Stimulated activated CD4-positive, alpha-beta T cell treated with anti-CD3 and anti-CD28 coated beads, Interleukin-15, amount 100 ng/mL, for 24 hours (primary cell): ENCODE results near the gene GCNA.
"Not testable (repeated sequence)": the region's sequence is repeated elsewhere in the genome, so short reads cannot be mapped to it uniquely, and the experiment has no call there.

ENCODE experiments used
- DNase-seq: peaks from one replicate; pipeline ENCODE4 v3.0.0-alpha.2; 2020

Gene GCNA

DNA sequence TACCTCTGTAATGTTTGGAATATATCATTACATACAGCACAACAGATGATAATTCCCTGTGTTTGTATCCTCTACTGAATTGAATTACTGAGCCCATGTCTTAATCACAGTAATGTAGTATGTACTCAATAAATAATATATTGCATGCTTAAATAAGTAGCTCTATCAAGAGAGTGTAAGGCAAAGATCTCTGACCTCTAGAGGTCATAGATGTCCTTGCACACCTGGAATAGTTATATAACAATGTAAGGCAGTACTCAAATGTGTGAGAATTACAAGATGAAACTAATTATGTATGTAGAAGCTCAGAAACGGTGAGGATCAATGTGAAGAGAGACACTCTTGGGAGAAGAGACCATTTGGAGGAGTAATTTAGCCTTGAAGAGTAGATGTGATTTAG lies 14.3 kb upstream of the GCNA start:
- DNase-seq = no peak

DNA sequence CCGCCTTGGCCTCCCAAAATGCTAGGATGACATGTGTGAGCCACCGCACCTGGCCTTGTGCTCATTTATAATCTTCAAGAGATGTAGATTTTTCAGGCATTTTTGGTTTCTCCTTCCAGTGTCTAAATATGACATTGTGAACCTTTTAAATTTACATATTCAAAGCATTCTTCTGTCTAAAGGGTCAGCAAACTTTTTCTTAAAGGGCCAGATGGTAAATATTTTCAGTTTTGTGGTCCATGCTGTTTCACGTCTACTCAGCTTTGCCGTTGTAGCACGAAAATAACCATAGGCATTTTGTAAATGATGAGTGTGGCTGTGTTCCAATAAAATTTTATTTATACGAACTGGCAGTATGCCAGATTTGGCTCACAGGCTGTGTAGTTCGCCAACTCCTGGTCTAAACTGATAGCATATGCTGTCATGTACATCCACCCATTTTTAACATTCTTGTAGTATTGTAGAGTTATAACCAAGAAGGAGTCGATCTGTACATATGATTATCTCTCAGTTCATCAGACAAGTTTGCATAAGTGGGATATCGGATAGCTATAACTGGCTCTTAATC lies 12.7 kb upstream of the GCNA start:
- no peak for DNase-seq

DNA sequence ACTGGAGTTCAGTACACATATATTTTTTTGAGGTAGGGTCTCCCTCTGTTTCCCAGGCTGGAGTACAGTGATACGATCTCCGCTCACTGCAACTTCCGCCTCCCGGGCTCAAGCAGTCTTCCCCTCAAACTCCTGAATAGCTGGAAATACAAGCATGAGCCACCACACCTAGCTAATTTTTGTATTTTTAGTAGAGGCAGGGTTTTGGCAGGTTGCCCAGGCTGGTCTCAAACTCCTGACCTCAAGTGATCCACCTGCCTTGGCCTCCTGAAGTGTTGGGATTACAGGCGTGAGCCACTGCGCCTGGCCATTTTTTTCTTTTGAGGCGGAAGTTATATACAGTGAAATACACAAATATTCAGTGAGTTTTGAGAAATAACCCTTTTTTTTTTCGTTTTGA lies 6.8 kb upstream of the GCNA start:
- DNase-seq = not testable (repeated sequence)

DNA sequence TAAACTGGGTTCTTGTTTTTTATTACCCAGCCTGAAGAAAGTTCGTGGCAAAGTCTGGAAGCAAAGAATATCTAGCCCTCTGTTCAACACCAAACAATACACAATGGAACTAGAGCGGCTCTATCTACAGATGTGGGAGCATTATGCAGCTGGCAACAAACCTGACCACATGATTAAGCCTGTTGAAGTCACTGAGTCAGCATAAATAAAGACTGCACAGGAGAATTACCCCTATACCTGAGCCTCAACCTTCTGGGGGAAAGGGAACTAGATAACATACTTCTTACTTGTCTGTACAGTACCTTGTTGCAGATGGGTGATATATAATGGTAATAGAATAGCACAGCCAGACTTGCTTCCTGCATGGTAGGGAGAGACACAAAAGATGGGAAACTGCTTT lies 4.6 kb upstream of the GCNA start:
- no peak for DNase-seq

DNA sequence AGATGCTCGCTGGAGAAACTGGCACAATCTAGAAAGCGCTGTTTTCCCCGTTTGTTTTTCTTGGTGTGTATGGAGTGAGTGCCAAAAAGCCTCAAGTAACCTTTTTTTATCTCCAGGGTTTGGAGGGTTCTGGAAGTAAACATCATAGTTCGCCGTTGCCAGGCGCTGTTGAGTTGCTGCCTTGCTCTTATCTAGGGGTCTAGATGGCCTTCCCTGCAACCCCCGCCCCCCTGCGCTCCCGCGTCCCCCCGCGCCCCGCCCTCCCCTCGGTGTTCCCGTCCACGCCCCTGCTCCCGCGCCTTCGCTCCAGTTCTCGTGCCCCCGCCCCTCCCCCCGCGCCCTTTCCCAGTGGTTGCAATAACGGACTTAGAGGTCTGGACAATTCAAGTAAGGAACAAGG lies 555 bp upstream of the GCNA start:
- DNase-seq = no peak

DNA sequence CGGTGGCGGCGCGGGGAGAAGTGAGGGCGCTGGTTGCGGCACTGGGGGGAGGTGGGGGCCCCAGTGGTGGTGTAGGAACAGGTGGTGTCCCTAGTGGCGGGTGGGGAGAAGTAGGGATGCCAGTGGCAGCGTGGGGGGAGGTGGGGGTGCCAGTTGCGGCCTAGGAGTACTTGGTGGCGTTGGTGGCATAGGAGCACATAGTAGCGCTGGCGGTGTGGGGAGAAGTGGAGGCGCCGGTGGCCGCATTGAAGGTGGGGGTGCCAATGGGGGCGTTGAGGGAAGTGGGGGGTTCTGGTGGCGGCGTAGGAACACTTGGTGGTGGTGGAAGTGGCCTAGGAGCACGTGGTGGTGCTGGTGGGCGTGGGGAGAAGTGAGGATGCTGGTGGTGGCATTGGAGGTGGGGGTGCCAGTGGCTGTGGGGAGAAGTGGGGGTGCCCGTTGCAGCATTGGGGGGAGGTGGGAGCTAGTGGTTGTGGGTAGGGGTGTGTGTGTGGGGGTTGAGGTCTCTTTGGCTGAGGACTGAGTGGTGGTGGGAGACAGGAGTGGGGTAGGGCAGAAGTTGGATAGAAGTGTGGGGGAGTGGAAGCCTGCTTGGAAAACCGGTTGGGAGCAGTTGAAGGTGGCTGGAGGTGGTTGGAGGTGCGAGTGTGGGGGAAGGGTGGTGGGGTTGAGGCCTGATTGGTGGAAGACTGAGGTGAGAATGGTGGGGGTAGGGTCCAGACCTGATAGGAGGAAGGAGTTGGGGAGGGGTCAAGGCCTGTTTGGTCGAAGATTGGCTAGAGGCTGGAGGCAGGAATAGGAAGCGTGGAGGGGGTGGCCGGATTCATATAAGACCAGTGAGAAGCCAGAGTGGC lies 1.1 kb downstream of the GCNA start:
- no peak for DNase-seq

DNA sequence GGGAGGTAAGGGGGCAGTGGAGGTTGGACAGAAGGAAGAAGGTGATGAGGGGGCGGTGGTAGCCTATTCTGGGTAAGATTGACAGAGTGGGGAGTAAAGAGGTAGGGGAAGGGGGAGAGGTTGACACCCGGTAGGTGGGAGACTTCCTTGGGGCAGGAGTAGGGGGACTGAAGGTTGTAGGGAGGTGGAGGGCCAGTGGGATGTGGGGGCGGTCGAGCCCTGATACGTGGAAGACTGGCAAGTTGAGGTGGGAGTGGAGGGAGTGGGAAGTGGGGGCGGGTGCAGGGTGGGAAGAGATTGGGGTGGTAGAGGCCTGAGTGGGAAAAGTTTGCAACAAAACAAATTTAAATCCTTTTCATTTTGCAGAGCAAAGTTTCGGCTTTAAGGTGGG lies 1.7 kb downstream of the GCNA start:
- no peak for DNase-seq

DNA sequence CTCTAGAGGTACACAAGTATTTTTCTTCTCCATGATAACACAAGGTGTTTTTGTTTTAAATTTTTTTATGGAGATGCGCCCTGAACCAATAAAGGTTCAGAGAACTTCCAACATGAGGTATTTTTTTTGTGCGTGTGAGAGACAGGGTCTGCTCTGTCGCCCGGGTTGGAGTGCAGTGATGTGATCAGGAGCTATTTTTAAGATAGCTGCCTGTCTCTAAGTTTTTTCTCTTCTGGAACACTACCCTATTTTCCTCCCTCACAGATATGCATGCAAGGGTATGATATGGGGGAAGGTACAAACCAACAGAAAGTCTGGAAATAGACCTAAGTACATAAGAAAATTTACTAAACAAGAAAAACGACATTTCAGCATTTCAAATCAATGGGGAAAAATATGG lies 3.0 kb downstream of the GCNA start:
- no peak for DNase-seq

DNA sequence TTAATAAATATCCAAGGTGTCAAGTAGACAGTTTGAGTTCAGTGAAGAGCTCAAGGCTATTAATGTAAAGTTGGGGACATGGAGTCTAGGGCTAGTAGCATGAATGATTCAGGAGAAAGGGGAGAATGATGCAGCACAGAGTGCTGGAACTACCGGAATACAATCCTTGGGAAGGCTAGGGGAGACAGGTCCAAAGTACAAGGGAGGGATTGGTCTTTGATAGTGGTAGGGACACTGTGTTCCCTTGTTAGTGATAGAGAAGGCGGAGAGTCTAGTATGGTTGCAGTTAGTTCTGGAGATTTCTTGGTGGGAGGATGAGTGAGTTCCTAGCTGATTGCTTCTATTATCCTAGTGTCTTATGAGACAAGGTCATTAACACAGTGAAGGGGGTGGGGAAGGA lies 8.7 kb downstream of the GCNA start:
- no peak for DNase-seq

DNA sequence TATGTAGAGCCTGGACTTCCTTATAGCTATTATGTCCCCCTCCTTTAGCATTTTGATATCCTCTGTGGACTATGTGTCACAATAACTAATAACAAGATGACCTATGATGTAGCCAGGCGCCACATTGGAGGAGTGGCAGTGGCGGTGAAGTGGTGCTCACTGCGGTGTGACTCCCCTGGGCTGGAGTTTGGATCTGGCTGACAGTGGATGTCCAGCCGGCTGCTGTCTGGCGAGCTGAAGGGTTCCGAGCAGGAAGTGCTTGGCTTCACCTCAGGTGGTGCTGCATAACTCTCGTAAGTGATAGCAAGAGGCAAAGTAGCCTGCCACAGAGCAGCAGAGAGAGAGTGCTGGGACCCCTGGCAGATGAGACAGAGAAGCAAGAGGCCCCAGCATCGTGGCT lies 15.0 kb downstream of the GCNA start:
- not testable (repeated sequence) for DNase-seq

DNA sequence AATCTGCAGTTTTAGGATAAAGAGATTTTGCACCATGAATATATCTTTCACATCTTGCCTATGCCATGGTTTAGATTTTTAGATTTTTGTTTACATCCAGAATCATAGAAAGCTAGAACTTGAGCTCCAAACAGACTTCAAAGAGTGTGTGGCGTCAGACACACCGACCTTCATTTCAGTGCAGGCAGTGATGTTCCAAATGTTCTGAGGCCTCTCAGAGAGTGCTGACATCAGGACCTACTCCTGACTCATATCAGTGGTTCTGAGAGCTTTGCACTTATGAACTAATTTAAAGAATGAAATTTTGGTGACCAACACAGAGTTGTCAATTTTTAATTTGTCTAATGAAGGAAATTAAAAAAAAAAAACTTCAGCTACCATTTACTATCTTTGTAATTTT lies 21.7 kb downstream of the GCNA start:
- no peak for DNase-seq

DNA sequence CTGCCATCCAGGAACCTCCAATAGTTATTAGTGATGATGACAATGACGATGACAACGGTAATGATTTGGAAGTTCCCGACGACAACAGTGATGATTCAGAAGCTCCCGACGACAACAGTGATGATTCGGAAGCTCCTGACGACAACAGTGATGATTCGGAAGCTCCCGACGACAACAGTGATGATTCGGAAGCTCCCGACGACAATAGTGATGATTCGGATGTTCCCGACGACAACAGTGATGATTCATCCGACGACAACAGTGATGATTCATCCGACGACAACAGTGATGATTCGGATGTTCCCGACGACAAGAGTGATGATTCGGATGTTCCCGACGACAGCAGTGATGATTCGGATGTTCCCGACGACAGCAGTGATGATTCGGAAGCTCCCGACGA lies 25.4 kb downstream of the GCNA start:
- DNase-seq = peak; percentile 22

DNA sequence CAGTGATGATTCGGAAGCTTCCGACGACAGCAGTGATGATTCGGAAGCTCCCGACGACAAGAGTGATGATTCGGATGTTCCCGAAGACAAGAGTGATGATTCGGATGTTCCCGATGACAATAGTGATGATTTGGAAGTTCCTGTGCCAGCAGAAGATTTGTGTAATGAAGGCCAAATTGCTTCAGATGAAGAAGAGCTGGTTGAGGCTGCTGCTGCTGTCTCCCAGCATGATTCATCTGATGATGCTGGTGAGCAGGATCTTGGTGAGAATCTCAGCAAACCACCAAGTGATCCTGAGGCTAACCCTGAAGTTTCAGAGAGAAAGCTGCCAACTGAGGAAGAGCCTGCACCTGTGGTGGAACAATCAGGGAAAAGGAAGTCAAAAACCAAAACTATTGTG lies 25.9 kb downstream of the GCNA start:
- no peak for DNase-seq

DNA sequence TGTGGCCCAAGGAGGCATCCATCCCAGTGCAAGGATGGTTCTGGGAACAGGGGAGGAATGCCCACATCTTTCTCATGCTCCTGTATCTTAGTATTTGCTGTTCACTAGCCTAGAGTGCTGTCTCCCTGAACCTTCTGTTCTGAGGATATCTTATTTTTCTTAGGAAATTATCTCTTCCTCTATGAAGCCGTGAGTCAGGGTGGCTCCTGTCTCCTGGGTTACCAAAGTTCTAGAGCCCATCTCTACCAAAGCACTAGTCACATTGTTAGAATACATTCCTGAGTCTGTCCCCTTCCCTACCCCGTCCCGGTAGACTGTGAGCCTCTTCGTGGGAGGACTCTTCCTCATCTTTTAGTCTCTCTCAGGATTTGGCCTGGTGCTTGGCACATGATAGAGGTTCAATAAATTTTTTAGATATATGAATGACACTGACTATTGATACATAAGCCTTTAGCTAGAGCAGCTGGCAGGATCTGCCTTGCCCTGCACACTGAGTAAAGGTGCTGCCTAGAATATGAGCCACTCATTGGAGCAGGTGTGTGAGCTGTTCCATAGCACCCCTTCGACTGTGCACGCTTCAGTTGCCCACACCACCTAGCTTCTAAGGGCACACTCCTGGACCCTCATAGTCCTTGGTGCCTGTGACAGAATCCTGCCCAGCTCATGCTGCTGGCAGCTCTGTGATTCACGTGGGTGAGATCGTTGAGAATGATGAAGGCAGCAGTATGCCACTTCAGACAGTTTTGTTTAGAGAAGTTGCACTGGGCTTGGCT lies 26.7 kb downstream of the GCNA start:
- DNase-seq = no peak

DNA sequence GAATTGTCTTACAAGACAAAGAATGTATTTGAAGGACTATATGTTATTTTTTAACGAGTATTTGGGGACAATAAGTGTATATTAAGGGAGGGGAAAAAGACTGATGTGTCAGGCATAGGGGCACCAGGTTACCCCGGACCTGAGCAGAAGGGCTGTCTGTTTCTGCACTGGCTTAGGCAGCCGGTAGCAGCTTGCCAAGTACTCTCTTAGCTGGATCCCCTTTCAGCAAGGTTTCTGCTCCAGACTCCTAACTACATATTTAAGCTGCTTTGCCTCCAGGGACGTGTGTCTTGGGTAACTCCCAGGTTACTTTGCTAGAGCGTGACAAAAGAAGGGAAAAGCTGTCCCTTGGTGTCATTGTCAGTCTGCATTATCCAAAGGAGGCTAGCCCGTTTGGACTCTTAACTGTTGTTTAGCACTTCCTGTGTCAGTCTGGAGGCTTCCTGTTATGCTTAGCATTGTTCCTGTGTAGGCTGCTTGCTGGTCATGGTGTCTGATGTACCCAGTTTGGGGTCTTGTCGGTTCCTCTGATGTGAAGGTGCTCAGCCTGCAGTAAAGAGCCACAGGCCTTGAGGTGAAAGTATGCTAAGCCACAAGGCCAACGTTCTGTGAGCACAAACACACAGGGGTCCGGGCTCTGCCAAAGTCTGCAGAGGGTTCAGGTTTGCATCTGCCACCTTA lies 28.4 kb downstream of the GCNA start:
- DNase-seq = no peak

DNA sequence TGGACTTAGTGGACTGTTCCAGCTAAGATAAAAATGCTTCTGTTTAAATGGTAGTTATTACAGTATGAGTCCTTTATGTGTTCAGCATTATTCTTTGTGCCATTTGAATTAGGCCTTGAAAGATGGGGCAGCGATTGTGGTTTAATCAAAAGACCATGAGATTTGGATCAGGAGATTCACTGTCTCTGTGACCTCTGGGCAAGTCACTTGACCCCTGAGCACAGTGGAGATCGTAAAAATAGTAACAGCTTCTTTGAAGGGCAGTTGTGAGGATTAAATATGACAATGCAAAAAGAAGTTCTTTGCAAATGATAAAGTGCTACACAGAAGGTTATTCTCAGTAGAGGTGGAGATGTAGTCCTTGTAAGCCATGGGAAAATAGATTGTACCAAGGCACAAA lies 29.3 kb downstream of the GCNA start:
- DNase-seq = no peak

DNA sequence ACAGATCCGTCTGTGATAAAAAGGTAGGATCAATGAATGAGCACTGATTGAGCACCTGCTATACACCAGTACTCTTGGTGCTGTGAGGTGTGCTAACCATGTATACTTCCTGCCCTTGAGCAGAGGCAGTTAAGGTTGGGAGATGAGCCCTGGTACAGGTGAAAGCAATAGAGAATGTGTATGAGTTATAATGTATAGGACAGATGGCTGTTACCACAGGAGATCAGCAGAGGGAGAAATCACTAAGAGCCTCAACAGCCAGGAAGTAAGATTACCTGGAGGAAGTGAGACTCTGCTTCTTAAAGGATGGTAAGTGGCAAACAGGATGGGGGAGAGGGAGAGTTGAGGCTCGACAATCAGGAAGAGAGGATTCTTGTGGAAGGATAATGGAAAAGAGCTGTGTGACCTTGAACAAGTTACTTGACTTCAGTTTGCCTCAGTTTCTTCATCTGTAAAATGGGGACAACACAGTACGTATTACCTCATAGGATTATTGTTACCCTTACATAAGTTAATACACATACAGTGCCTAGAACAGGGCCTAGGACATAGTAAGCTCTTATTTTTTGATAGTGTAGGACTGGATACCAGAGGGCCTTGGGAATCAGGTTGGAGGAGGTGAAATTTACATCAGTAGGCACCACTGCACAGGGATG lies 31.0 kb downstream of the GCNA start:
- DNase-seq = no peak

DNA sequence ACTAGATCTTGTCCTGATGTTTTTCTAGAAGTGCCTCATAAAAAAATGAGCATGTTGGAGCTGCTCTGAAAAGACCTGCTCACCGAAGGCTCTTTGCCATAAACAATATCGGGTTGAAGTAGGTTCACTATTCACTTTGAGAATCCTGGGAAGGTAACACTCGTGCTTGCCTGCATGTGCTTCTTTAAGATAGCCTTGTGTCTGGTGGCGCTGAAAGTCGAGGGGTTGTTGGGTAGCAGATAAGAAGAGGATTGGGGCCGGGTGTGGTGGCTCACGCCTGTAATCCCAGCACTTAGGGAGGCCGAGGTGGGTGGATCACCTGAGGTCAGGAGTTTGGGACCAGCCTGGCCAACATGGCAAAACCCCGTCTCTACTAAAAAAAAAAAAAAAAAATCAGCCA lies 33.5 kb downstream of the GCNA start:
- DNase-seq = not testable (repeated sequence)

DNA sequence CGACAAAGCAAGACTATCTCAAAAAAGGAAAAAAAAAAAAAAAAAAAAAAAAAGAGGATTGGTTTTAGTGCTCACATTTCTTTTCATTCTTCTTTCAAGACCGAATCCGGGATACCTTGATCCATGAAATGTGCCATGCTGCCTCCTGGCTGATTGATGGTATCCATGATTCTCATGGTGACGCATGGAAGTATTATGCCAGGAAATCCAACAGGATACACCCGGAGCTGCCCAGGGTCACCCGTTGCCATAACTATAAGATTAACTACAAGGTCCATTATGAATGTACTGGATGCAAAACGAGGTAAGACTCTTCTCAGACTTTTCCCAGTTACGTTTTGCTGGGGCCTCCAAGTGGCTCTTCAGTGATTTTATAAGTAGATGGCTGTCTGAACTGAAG lies 34.0 kb downstream of the GCNA start:
- no peak for DNase-seq

DNA sequence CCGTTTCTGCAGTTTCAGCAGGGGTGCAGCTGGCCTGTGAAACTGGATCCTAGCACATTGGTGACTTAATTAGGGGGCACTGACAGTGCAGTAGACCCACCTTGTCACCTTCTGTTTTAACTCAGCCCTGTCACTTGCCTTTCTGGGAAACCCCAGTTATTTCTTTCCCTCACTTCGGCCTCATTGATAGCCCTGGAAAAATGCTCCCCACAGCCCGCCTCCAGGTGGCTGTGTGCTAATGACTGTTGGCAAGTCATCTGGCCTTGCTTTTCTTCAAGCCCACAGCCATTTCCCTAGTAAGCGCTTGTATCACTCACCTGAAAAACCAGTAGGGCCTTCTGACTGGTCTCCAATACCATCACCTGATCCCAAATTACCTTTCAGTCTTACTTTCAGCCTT lies 36.8 kb downstream of the GCNA start:
- no peak for DNase-seq

DNA sequence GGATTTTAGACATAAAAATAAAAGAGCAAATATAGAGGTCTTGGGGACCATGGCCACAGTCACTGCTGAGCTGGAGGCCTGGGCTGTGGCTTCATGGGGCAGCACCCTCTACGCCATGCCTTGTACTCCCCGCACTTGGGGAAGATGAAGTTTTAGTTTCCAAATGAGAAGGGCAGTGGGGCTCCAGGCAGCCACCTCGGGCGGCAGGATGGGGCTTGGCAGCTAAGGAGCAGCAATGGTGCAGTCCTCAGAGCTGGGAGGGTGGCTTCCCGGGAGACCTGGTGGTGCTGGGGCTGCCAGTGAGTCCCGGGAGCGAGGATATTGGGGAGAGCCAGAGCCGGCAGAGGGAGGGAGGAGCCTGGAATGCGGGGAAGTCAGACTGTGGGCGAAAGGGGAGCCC lies 37.7 kb downstream of the GCNA start:
- peak; percentile 34 for DNase-seq

DNA sequence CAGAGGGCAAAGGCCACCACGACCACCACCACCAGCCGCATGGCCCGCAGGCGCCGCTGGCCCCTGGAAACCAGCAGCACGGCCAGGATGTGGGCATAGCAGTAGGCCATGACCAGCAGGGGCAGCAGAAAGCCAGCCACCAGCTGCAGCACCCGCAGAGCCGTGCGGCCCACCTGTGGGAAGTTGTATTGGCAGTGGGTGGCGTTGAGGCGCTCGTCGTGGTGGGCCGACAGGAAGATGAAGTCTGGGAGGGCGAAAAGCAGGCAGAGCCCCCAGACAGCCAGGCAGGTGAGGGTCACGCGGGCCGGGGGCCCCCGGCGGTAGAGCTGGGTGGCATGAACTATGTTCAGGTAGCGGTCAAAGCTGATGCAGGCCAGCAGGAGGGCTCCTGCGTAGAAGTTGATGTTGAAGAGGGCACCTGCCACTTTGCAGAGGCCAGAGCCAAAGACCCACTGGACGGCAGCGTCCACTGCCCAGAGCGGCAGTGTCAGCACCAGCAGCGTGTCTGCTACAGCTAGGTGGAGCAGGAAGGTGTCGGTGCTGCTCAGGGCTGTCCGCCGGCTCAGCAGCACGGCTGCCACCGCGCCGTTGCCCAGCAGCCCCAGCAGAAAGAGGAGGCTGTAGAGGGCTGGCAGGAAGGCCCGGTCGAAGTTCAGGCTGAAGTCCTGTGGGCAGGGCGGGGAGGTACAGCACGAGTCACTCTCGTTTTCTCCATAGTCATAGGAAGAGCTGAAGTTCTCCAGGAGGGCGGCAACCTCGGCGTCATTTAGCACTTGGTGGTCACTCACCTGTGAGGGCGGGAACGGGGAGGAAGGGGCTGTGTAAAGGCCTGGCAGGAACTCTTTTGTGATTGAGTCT lies 38.7 kb downstream of the GCNA start:
- peak; percentile 34 for DNase-seq
